HL-60 (cell line): ENCODE data around the gene AIG1.

Experiments
- GABPA ChIP-seq: IDR thresholded peaks from 2 replicates; pipeline ENCODE4 v1.6.1; 2012; ENCODE audit warnings: low read depth
- POLR2AphosphoS5 ChIP-seq: IDR thresholded peaks from 2 replicates; pipeline ENCODE4 v1.6.1; 2012; ENCODE audit warnings: low read depth
- SPI1 ChIP-seq: IDR thresholded peaks from 2 replicates; pipeline ENCODE4 v1.6.1; 2012; ENCODE audit warnings: low read depth, mild to moderate bottlenecking, borderline replicate concordance
- TF ChIP-seq, protein P1 (sequence below): IDR thresholded peaks from one replicate; pipeline ENCODE4 v1.5.1; 2011; ENCODE audit warnings: low read length, control low read depth, inconsistent platforms; ENCODE audit not compliant: insufficient read depth
- TF ChIP-seq, protein P2 (sequence below): IDR thresholded peaks from 2 replicates; pipeline ENCODE4 v1.6.1; 2012; ENCODE audit warnings: low read depth; ENCODE audit not compliant: insufficient replicate concordance

DNA sequence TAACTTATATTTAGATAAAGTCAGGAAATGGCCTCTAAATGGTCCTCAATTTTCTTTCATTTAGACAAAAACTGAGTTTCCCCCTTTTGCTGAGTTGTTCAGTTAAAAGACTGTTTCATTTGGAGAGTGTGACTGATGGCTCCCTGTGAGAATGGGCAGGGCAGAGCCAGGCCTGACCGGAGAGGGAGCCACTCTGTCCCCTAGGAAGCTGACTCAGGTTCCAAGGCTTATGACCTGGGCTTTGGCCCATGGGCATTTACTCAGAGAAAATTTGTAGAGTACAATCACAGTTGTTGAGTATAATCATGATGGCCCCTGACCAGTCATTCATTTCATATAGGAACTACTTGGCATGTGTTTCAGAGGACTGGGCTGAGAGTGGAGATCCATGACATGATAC, 37.0 kb upstream of the AIG1 start:
- TF ChIP-seq, protein P1, sequence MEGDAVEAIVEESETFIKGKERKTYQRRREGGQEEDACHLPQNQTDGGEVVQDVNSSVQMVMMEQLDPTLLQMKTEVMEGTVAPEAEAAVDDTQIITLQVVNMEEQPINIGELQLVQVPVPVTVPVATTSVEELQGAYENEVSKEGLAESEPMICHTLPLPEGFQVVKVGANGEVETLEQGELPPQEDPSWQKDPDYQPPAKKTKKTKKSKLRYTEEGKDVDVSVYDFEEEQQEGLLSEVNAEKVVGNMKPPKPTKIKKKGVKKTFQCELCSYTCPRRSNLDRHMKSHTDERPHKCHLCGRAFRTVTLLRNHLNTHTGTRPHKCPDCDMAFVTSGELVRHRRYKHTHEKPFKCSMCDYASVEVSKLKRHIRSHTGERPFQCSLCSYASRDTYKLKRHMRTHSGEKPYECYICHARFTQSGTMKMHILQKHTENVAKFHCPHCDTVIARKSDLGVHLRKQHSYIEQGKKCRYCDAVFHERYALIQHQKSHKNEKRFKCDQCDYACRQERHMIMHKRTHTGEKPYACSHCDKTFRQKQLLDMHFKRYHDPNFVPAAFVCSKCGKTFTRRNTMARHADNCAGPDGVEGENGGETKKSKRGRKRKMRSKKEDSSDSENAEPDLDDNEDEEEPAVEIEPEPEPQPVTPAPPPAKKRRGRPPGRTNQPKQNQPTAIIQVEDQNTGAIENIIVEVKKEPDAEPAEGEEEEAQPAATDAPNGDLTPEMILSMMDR: no peak
- TF ChIP-seq POLR2AphosphoS5 (no peak), SPI1 (no peak), GABPA (no peak)
- TF ChIP-seq, protein P2, sequence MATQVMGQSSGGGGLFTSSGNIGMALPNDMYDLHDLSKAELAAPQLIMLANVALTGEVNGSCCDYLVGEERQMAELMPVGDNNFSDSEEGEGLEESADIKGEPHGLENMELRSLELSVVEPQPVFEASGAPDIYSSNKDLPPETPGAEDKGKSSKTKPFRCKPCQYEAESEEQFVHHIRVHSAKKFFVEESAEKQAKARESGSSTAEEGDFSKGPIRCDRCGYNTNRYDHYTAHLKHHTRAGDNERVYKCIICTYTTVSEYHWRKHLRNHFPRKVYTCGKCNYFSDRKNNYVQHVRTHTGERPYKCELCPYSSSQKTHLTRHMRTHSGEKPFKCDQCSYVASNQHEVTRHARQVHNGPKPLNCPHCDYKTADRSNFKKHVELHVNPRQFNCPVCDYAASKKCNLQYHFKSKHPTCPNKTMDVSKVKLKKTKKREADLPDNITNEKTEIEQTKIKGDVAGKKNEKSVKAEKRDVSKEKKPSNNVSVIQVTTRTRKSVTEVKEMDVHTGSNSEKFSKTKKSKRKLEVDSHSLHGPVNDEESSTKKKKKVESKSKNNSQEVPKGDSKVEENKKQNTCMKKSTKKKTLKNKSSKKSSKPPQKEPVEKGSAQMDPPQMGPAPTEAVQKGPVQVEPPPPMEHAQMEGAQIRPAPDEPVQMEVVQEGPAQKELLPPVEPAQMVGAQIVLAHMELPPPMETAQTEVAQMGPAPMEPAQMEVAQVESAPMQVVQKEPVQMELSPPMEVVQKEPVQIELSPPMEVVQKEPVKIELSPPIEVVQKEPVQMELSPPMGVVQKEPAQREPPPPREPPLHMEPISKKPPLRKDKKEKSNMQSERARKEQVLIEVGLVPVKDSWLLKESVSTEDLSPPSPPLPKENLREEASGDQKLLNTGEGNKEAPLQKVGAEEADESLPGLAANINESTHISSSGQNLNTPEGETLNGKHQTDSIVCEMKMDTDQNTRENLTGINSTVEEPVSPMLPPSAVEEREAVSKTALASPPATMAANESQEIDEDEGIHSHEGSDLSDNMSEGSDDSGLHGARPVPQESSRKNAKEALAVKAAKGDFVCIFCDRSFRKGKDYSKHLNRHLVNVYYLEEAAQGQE: no peak
